HG03575 (cell line): Measurements from ENCODE around the gene ZNF683.
"Not testable (repeated sequence)": the region's sequence is repeated elsewhere in the genome, so short reads cannot be mapped to it uniquely, and the experiment has no call there.

Source experiments
- ATAC-seq: cut with Tn5 transposase; IDR thresholded peaks from one replicate; pipeline ENCODE4 v1.9.1; 2021; ENCODE audit not compliant: unreplicated experiment, insufficient number of reproducible peaks, low FRiP score; ENCODE audit errors: extremely low read depth

Gene ZNF683

GRCh38 chr1:26346274-26347033 lies 26.1 kb downstream of the ZNF683 start:
- no peak for ATAC-seq

DNA sequence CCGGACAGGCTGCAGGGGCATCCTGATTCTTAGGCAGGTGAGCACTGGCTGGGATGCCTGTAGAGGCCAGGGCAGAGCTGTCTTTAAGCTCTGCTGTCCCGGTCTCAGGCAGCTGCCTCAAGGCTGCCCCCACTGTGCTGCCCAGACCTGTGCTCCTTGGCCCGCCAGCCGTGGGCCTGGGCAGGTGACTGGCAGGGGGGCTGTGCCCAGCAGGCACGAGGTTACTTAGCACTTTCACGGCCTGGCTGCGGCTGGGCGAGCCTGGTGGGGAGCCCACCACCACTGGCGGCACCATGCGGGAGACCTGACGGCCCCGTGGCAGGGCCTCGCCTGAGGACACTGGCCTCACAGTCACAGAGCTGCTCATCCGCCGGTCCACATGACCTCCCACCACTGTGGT lies 26.8 kb downstream of the ZNF683 start:
- no peak for ATAC-seq

GRCh38 chr1:26344147-26344920 lies 28.2 kb downstream of the ZNF683 start:
- ATAC-seq, result no peak

DNA sequence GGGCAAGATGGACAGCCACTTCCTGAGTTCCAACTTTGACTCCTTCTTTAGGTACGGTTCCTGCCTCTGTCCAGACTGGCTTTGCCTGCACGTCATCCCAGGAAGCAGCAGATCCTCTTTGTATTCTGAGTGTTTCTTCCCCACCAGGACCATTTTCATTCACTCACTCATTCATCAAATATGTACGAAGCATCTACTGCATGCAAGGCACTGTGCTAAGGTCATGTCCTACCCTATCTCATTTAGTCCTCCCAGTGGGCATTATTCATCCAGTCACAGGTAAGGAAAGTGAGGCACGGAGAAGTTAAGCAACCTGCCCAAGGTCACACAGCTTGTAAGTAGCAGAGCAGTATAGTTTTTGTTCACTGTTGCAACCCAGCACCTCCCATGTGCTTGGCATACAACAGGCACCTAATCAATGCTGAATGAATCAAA lies 32.5 kb downstream of the ZNF683 start:
- no peak for ATAC-seq

DNA sequence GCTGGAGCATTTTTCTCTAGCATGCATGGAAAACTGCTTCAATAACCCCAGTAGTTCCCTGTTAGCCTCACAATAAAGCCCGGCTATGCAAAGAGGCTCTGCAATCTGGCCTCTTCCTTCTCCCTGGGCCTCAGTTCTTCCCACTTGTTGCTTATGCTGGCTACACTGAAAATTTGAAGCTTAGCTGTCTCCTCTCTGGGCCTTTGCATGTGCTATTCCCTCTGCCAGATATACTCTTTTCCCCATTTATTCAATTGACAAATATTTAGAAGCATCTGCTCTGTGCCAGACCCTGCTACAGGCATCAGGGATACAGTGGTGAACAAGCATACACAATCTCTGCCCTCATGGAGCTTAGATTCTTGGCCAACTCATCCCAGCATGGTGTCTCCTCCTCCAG lies 33.9 kb downstream of the ZNF683 start:
- no peak for ATAC-seq

GRCh38 chr1:26337625-26338024 lies 34.9 kb downstream of the ZNF683 start:
- ATAC-seq, result no peak

- ATAC-seq, result no peak
These were observed 35.4 kb downstream of the ZNF683 start for GRCh38 chr1:26337206-26337535.

GRCh38 chr1:26336477-26337205 lies 35.9 kb downstream of the ZNF683 start:
- no peak for ATAC-seq

- ATAC-seq, result no peak
These were observed 36.6 kb downstream of the ZNF683 start for GRCh38 chr1:26335774-26336476.

DNA sequence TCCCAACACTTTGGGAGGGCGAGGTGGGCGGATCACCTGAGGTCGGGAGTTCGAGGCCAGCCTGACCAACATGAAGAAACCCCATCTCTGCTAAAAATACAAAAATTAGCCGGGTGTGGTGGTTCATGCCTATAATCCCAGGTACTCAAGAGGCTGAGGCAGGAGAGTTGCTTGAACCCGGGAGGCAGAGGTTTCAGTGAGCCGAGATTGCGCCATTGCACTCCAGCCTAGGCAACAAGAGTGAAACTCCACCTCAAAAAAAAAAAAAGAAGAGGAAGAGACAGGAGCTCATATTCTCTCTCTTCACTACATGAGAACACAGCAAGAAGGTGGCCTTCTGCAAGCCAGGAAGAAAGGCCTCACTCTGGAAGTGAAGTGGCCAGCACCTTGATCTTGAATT lies 39.2 kb downstream of the ZNF683 start:
- ATAC-seq, result not testable (repeated sequence)

- no peak for ATAC-seq
These were observed 42.3 kb downstream of the ZNF683 start for GRCh38 chr1:26330276-26330675.

DNA sequence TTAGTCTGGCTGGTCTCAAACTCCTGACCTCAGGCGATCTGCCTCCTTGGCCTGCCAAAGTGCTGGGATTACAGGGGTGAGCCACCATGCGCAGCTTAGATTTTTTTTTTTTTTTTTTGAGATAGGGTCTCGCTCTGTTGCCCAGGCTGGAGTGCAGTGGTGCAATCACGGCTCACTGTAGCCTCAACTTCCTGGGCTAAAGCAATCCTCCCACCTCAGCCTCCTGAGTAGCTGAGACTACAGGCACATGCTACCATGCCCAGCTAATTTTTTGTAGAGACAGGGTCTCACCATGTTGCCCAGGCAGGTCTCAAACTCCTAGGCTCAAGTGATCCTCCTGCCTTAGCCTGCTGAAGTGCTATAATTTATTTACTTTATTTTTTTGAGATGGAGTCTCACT lies 43.2 kb downstream of the ZNF683 start:
- not testable (repeated sequence) for ATAC-seq

GRCh38 chr1:26328597-26328996 lies 44.0 kb downstream of the ZNF683 start:
- ATAC-seq, result no peak

DNA sequence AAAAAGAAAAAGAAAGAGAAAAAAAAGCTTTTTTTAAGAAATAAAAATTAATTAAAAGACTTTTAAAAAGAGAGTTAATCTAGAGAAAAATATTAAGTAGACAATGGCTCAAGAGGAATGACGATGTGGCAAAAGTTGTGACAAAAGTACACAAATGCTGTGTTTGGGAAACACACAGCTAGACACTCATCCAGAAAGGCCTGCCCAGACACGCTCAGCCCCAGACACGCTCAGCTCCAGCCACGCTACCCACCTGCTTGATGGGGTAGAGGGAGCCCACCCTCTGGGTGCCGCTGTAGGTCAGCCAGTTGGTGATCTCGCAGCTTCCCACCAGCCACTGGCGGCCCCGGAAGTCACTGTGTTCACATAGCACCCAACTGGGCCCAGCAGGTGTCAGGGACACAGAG lies 44.6 kb downstream of the ZNF683 start:
- no peak for ATAC-seq

GRCh38 chr1:26324550-26324949 lies 48.0 kb downstream of the ZNF683 start:
- ATAC-seq, result no peak

GRCh38 chr1:26323382-26323781 lies 49.2 kb downstream of the ZNF683 start:
- ATAC-seq, result no peak

DNA sequence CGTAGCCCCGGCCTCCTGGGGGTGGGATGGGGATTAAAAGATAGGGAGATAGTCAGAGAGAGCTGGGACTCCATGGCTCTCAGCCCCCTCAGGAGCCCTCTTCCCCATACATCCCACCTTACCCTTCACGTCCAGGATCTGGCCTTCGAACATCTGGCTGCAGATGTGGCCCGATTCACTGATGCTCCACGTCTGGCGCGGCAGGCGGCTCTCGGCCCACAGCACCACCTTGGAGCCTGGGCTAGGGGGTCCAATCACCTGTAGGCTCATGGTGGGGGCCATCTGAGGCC lies 50.6 kb downstream of the ZNF683 start:
- no peak for ATAC-seq

DNA sequence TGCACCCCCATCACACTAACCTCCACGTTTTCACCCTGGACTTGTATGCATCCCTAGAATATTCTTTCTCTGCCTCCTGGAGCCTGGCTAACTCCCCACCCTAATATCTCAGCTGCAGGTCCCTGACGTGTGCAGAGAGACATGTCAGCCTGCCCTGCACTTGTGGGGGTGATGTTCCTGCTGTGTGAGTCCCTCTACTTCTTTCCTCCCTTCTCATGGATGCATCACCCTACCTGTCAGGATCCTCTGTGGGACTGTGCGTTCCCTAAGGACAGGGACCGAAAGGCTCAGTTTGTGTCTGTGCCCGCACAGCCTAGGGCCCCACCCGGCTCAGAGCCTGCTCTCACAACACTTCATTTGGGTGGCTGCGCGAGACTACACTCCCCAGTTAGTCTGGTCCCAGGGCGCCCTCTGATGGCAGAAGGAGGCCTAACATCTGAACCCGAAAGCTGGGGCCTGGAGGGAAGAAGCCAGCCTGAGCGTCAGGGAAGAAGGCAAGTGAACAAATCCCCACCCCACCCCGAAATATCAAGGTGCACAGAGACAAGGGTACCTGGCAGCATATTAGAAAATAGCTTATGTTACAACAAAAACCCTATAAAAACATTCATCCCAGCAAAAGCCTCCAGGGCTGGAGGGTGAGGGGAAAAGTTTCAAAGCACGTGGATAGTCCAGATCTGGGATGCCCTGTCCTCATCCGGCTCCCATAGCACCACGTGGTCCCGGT lies 51.1 kb downstream of the ZNF683 start:
- no peak for ATAC-seq

GRCh38 chr1:26320896-26321295 lies 51.7 kb downstream of the ZNF683 start:
- ATAC-seq, result no peak
